GM18498 (cell line): ENCODE results near the gene SDR42E2.

ENCODE experiments used
- ATAC-seq: cut with Tn5 transposase; IDR thresholded peaks from one replicate; pipeline ENCODE4 v1.9.1; 2021; ENCODE audit warnings: mild to moderate bottlenecking, moderate library complexity; ENCODE audit not compliant: unreplicated experiment

Gene SDR42E2

GRCh38 chr16:22239131-22239805 is 77.0 kb downstream of the SDR42E2 start:
- ATAC-seq = no peak

DNA sequence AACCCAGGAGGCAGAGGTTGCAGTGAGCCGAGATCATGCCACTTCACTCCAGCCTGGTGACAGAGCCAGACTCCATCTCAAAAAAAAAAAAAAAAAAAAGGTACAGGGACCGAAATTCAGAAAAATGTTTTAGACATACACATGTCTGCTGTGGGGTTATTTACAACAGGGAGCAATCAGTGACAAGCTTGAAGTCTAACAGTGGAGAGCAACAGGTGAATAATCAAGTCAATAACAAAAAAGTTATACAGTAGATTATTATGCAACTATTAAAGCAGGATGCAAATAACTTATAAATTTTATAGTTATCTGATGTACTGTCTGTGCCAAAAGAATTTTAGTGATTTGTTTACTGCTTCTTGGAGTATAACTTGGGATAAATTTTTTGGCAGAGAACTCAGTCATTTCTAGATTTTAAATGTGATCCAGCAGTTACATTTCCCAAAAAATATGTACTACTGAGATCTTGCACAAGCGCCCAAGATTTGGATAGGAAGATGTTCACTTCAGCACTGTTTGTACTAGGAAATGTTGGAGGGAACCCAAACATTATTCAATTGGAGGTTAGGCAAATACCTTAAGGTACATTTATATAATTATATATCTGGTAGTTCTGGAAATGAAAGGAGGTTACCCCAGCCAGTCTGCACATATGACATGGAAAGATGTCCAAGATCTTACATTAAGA is 77.9 kb downstream of the SDR42E2 start:
- ATAC-seq = no peak
